Measurements from ENCODE around the gene BABAM1.
A peak's percentile ranks its signal among the peaks of the same experiment; 100 is the strongest.

Gene BABAM1

DNA sequence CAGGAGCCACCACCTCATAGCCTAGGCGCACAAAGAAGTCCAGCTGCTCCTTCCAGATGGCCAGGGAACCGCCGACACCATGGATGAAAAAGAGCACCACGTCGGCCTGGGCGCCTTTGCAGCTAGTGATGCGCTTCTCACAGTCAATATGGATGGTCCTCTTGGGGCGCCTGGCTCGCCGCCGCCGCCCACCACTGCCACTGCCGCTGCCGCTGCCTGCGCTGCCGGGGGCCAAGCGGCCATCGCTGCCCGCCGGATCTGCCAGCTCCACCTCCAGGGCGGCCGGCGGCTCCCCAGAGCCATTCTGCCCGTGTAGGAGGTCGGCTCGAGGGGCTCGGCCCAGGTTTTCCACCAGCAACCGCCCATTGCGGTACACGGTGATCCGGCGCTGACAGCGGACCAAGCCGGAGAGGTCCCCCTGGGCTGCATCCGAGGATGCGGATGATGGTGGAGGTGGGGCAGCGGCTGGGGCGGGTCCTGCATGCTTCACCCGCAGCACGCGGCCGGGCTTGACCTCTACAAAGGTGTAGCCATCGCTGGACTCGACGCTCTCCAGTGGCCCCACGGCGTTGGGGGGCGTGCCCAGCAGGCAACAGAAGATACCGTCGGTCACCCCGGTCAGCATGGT lies 33.9 kb downstream of the BABAM1 start:
- Histone ChIP-seq H3K27me3 (ENCODE audit: control insufficient read depth, insufficient read depth, low read length) (no peaks in the 10 kb centered on the region), H3K36me3 (ENCODE audit: control insufficient read depth, low read depth, low read length) (no peaks in the 10 kb centered on the region), H3K9ac (ENCODE audit: low read length) (no peak overlapping the region), H3K4me3 (ENCODE audit: low read length) (no peak overlapping the region), H3K9me3 (ENCODE audit: control insufficient read depth, low read depth, low read length) (no peaks in the 10 kb centered on the region), H3K27ac (ENCODE audit: low read length) (no peak overlapping the region), H3K4me1 (ENCODE audit: control insufficient read depth, low read depth, low read length) (peaks cover 15% of the 10 kb centered on the region)

DNA sequence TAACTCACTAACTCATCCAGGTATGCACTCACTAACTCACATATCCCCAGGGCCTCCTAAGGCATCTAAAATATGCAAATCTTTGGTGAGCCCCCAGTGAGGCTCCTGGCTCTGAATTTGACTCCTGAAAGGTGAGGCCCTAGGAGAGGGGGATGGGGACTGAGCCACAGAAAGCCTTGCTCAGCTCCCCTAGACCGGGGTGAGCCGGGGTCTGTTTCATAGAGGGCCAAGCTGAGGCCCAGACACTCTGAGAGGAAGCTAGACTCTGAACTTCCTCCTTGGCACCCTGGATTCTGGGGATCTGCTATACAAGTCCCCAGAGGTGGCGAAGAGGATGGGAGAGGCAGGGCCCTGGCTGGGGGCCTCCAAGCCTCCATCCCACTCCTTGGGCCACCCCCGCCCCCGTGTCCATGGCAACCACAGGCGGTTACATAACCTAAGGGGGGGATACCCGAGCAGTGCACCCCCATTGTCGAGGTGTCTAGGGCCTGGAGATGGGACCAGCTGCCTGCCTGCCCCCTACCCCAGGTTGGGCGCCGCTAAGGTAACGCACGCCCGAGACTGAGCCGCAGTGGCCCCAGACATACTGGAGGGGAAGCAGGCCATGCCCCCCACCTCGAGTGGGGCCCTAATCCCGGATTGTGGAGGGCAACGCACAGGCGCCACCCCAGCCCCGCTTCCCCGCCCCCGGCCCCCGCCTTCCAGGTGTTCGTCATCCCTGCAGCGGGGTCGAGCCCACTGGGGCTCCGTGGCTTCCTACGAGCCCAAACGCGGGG lies 35.3 kb downstream of the BABAM1 start:
- Histone ChIP-seq H3K4me1 (ENCODE audit: control insufficient read depth, low read depth, low read length) (peaks cover 15% of the 10 kb centered on the region), H3K9me3 (ENCODE audit: control insufficient read depth, low read depth, low read length) (no peaks in the 10 kb centered on the region), H3K4me3 (ENCODE audit: low read length) (peak overlapping the region; percentile 58), H3K9ac (ENCODE audit: low read length) (peak overlapping the region; percentile 37), H3K27me3 (ENCODE audit: control insufficient read depth, insufficient read depth, low read length) (no peaks in the 10 kb centered on the region), H3K27ac (ENCODE audit: low read length) (no peak overlapping the region), H3K36me3 (ENCODE audit: control insufficient read depth, low read depth, low read length) (no peaks in the 10 kb centered on the region)

DNA sequence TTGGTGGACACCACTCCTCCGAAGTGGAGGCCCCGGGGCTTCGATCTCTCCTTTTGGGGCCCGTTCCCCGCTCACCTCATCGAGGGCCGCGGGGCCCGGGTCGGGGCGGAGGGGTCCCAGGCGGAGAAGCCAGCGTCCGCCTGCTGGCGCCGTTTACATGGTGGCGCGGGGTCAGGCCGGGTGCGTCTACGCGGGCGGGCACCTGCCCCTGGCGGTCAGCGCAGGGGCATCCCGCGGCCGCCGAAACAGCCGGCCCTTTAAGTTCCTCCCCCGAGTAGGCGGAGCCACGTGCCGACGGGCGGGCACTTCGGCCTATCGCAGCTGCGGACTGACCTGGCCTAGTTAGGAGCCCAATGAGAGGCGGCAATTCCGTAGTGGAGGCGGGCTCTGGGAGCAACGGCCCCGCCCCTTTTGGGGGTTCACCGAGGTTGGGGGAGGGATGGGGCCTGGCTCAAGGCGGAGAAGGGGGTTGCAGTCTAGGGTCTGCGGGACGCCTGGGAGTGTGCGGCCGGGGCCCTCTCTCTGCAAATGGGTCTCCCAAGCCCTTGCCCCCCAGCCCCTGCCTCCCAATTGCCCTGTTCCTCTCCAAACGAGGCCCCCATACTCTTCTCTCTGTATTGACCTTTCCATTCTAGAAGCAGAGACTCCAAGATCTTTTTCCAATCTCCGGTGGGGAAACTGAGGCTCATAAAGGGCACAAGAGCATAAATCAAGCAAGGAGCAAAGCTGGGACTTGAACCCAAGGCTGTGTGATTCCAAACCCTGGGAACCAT lies 36.1 kb downstream of the BABAM1 start, which contains the start of gene ABHD8:
Gene ABHD8 (minus strand): TSS at position 259 of the 773 bp plus-strand sequence. CDS start 1,809 bp downstream, outside the sequence.
- peak within 1 kb of the TSS; percentile 37 for H3K9ac ChIP-seq (ENCODE audit: low read length)
- no peaks in the 10 kb centered on the region for H3K27me3 ChIP-seq (ENCODE audit: control insufficient read depth, insufficient read depth, low read length)
- H3K9me3 ChIP-seq (ENCODE audit: control insufficient read depth, low read depth, low read length), result no peaks in the 10 kb centered on the region
- no peak within 1 kb of the TSS for H3K27ac ChIP-seq (ENCODE audit: low read length)
- peak within 1 kb of the TSS; percentile 58 for H3K4me3 ChIP-seq (ENCODE audit: low read length)
- H3K36me3 ChIP-seq (ENCODE audit: control insufficient read depth, low read depth, low read length), result no peaks in the 10 kb centered on the region
- H3K4me1 ChIP-seq (ENCODE audit: control insufficient read depth, low read depth, low read length), result peaks cover 15% of the 10 kb centered on the region

DNA sequence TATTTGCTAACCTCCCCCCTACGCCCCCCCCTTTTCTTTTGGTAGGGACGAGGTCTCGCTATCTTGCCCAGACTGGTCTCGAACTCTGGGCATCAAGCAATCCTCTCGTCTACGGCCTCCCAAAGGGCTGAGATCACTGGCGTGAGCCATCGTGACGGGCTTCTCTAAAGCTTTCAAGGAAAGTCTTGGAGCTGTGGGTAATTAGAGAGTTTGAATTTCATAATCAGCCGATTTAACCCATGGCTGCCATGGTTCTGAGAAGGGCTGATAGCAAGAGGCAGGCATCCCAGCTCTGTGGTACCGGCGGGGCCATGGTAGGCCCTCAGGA lies 36.7 kb downstream of the BABAM1 start:
- Histone ChIP-seq H3K4me1 (ENCODE audit: control insufficient read depth, low read depth, low read length) (peaks cover 15% of the 10 kb centered on the region), H3K27me3 (ENCODE audit: control insufficient read depth, insufficient read depth, low read length) (no peaks in the 10 kb centered on the region), H3K9me3 (ENCODE audit: control insufficient read depth, low read depth, low read length) (no peaks in the 10 kb centered on the region), H3K9ac (ENCODE audit: low read length) (no peak overlapping the region), H3K27ac (ENCODE audit: low read length) (no peak overlapping the region), H3K36me3 (ENCODE audit: control insufficient read depth, low read depth, low read length) (no peaks in the 10 kb centered on the region), H3K4me3 (ENCODE audit: low read length) (no peak overlapping the region)

- Histone ChIP-seq H3K36me3 (ENCODE audit: control insufficient read depth, low read depth, low read length) (no peaks in the 10 kb centered on the region), H3K27ac (ENCODE audit: low read length) (no peak overlapping the region), H3K27me3 (ENCODE audit: control insufficient read depth, insufficient read depth, low read length) (no peaks in the 10 kb centered on the region), H3K9me3 (ENCODE audit: control insufficient read depth, low read depth, low read length) (no peaks in the 10 kb centered on the region), H3K4me3 (ENCODE audit: low read length) (peak overlapping the region; percentile 47), H3K4me1 (ENCODE audit: control insufficient read depth, low read depth, low read length) (peaks cover 15% of the 10 kb centered on the region), H3K9ac (ENCODE audit: low read length) (no peak overlapping the region)
Observed at GRCh38 chr19:17304386-17305215, 37.4 kb downstream of the BABAM1 start.

DNA sequence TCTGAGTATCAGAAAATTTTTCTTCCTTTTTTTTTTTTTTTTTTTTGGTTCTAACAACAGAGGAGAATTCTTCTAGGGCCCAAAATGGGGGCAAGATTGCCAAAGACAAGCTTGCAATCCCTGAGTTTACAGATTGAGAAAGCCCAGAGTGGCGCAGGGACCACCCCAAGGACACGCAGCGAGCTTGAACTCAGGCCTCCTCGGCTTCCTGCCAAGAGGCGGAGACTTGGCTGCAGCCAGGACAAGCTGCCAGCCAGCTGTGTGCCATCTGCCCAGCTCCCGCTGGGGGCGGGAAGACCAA lies 37.9 kb downstream of the BABAM1 start:
- Histone ChIP-seq H3K4me3 (ENCODE audit: low read length) (peak overlapping the region; percentile 47), H3K9me3 (ENCODE audit: control insufficient read depth, low read depth, low read length) (no peaks in the 10 kb centered on the region), H3K4me1 (ENCODE audit: control insufficient read depth, low read depth, low read length) (peaks cover 16% of the 10 kb centered on the region), H3K27me3 (ENCODE audit: control insufficient read depth, insufficient read depth, low read length) (no peaks in the 10 kb centered on the region), H3K36me3 (ENCODE audit: control insufficient read depth, low read depth, low read length) (no peaks in the 10 kb centered on the region), H3K27ac (ENCODE audit: low read length) (no peak overlapping the region), H3K9ac (ENCODE audit: low read length) (no peak overlapping the region)

DNA sequence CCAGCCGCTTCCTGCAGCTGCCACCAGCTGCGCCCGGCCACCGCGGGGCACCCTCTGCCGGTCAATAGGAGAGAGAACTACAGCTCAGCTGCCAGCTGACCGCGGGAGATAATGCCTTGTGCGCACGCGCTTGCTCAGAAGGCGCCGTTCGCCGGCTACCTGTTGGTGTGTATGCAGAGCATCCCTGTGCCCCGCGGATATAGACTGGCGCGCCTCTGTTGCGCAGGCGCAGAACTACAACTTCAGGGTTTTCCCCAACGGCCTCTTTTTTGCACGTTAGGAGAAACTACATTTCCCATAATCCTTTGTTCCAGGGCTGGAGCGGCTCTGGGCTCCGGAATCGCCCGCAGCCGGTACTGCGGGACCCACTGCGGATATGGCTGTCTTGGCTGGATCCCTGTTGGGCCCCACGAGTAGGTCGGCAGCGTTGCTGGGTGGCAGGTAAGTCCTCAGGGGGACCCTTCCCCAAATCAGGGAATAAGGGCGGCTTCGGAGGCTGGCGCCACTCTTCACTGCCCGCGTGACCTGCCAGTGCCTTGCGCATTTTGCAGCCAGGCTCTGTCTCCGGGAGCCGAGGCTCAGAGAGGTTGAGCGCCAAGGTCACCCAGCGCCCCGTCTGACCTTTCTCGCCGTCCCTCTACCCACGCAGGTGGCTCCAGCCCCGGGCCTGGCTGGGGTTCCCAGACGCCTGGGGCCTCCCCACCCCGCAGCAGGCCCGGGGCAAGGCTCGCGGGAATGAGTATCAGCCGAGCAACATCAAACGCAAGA lies 38.5 kb downstream of the BABAM1 start, which contains the start of gene MRPL34:
Gene MRPL34 (plus strand): TSS at position 356 of the 768 bp plus-strand sequence. CDS start 21 bp downstream, at position 377.
- peak within 1 kb of the TSS; percentile 89 for H3K27ac ChIP-seq (ENCODE audit: low read length)
- peaks cover 18% of the 10 kb centered on the region for H3K4me1 ChIP-seq (ENCODE audit: control insufficient read depth, low read depth, low read length)
- H3K4me3 ChIP-seq (ENCODE audit: low read length), result peak within 1 kb of the TSS; percentile 85
- peak within 1 kb of the TSS; percentile 89 for H3K9ac ChIP-seq (ENCODE audit: low read length)
- no peaks in the 10 kb centered on the region for H3K36me3 ChIP-seq (ENCODE audit: control insufficient read depth, low read depth, low read length)
- H3K9me3 ChIP-seq (ENCODE audit: control insufficient read depth, low read depth, low read length), result no peaks in the 10 kb centered on the region
- H3K27me3 ChIP-seq (ENCODE audit: control insufficient read depth, insufficient read depth, low read length), result no peaks in the 10 kb centered on the region

DNA sequence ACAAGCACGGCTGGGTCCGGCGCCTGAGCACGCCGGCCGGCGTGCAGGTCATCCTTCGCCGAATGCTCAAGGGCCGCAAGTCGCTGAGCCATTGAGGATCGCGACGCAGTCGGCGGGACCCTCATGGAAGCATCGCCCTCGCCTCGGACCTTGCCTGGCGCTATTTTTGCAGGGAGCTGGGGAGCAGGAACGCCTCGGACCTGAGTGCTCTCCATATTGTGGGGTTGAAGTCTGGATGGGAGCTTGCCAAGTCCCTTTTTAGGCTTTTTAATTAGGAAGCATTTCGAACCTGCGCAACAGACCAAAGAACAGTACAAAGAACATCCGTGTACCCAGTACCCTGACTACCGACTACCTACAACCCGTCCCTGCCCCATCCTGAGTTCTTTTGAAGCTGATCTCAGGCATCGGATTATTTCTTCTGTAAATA lies 39.1 kb downstream of the BABAM1 start:
- H3K9ac ChIP-seq (ENCODE audit: low read length), result peak overlapping the region; percentile 89
- H3K9me3 ChIP-seq (ENCODE audit: control insufficient read depth, low read depth, low read length), result no peaks in the 10 kb centered on the region
- H3K36me3 ChIP-seq (ENCODE audit: control insufficient read depth, low read depth, low read length), result no peaks in the 10 kb centered on the region
- H3K27ac ChIP-seq (ENCODE audit: low read length), result peak overlapping the region; percentile 89
- H3K27me3 ChIP-seq (ENCODE audit: control insufficient read depth, insufficient read depth, low read length), result no peaks in the 10 kb centered on the region
- peaks cover 18% of the 10 kb centered on the region for H3K4me1 ChIP-seq (ENCODE audit: control insufficient read depth, low read depth, low read length)
- peak overlapping the region; percentile 85 for H3K4me3 ChIP-seq (ENCODE audit: low read length)

DNA sequence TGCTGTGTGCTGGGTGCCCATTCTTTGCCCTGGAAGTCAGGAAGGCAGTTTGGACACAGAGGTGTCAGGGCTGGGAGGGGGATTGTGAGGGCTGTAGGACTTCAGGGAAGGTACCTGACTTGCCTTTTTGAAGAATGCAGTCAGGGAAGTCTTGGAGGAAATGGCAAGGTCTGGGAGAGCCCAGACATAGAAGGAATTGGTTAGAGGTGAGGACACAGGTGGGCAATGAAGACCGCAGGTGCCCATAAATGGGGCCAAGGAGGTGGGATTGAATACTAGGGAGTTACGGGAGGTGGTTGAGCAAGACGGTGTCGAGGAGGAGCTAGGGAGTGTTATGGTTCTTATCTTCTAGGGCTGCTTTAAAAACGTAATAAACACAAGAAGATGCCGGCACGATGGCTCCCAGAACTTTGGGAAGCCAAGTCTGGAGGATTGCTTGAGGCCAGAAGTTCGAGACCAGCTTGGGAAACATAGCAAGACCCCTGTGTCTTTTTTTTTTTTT lies 40.7 kb downstream of the BABAM1 start:
- H3K36me3 ChIP-seq (ENCODE audit: control insufficient read depth, low read depth, low read length), result no peaks in the 10 kb centered on the region
- H3K4me1 ChIP-seq (ENCODE audit: control insufficient read depth, low read depth, low read length), result peaks cover 10% of the 10 kb centered on the region
- no peak overlapping the region for H3K4me3 ChIP-seq (ENCODE audit: low read length)
- no peaks in the 10 kb centered on the region for H3K9me3 ChIP-seq (ENCODE audit: control insufficient read depth, low read depth, low read length)
- H3K27ac ChIP-seq (ENCODE audit: low read length), result no peak overlapping the region
- no peaks in the 10 kb centered on the region for H3K27me3 ChIP-seq (ENCODE audit: control insufficient read depth, insufficient read depth, low read length)
- no peak overlapping the region for H3K9ac ChIP-seq (ENCODE audit: low read length)

- Histone ChIP-seq H3K9me3 (ENCODE audit: control insufficient read depth, low read depth, low read length) (no peaks in the 10 kb centered on the region), H3K27ac (ENCODE audit: low read length) (no peak within 1 kb of the TSS), H3K36me3 (ENCODE audit: control insufficient read depth, low read depth, low read length) (peaks cover 6% of the 10 kb centered on the region), H3K4me1 (ENCODE audit: control insufficient read depth, low read depth, low read length) (peaks cover 4% of the 10 kb centered on the region), H3K9ac (ENCODE audit: low read length) (peak within 1 kb of the TSS; percentile 54), H3K27me3 (ENCODE audit: control insufficient read depth, insufficient read depth, low read length) (no peaks in the 10 kb centered on the region), H3K4me3 (ENCODE audit: low read length) (peak within 1 kb of the TSS; percentile 96)
Observed at GRCh38 chr19:17309198-17309964, 42.1 kb downstream of the BABAM1 start, which contains the start of gene DDA1. DDA1 (plus strand) TSS chr19:17309563; CDS start chr19:17309655, 92 bp downstream.
